Esophagus muscularis mucosa (tissue), 3 donors: ENCODE data around the gene UBE2R2.

Experiments
- POLR2AphosphoS5 ChIP-seq, 2 donors: sonication (generic); formaldehyde crosslinking; IDR thresholded peaks; one replicate each; pipeline ENCODE4 v1.6.1; 2017; ENCODE audit warnings: antibody characterized with exemption in 2 of 2
- TF ChIP-seq, protein P1 (sequence below), 3 experiments: fragments of 200-600 bp in 2 of 3; fragments of 450-650 bp in 1 of 3; sonication (generic) in 2 of 3; IDR thresholded peaks; one replicate each; pipeline ENCODE4 v1.5.1; 2017 to 2019; ENCODE audit warnings: antibody characterized with exemption in 3 of 3, mild to moderate bottlenecking in 2 of 3, moderate library complexity in 1 of 3

DNA sequence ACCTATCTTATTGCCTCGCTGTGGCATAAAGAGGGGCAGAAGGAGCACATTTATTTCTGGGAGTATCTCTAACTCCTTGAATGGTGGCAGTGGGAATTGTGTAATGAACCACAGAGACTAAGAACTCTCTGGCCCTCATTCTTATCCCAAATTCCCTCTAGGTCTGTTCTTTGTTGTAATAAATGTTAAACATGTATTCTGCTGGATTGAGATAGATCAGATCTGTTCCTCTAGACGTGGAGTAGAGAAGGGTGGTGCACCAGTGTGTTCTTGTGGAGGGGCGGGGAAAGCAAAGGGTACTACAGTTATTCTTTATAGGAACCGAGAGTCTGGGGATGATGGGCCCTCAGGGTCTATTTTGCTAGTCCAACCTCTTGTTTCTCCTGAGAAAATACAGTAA is 90.4 kb downstream of the UBE2R2 start:
- TF ChIP-seq, protein P1, sequence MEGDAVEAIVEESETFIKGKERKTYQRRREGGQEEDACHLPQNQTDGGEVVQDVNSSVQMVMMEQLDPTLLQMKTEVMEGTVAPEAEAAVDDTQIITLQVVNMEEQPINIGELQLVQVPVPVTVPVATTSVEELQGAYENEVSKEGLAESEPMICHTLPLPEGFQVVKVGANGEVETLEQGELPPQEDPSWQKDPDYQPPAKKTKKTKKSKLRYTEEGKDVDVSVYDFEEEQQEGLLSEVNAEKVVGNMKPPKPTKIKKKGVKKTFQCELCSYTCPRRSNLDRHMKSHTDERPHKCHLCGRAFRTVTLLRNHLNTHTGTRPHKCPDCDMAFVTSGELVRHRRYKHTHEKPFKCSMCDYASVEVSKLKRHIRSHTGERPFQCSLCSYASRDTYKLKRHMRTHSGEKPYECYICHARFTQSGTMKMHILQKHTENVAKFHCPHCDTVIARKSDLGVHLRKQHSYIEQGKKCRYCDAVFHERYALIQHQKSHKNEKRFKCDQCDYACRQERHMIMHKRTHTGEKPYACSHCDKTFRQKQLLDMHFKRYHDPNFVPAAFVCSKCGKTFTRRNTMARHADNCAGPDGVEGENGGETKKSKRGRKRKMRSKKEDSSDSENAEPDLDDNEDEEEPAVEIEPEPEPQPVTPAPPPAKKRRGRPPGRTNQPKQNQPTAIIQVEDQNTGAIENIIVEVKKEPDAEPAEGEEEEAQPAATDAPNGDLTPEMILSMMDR (IDR thresholded peaks at IDR 0.05): no peak
- TF ChIP-seq POLR2AphosphoS5 (IDR thresholded peaks at IDR 0.05): no peak
